ENCODE results near the gene SDHAF3. TPM values are rescaled to one million over a fixed set of nuclear protein-coding genes. Genes with fewer than 3 reads are reported as not detected.

SDHAF3 gene
- total RNA-seq, 1 experiment from 2014 or later: 25.0 TPM

DNA sequence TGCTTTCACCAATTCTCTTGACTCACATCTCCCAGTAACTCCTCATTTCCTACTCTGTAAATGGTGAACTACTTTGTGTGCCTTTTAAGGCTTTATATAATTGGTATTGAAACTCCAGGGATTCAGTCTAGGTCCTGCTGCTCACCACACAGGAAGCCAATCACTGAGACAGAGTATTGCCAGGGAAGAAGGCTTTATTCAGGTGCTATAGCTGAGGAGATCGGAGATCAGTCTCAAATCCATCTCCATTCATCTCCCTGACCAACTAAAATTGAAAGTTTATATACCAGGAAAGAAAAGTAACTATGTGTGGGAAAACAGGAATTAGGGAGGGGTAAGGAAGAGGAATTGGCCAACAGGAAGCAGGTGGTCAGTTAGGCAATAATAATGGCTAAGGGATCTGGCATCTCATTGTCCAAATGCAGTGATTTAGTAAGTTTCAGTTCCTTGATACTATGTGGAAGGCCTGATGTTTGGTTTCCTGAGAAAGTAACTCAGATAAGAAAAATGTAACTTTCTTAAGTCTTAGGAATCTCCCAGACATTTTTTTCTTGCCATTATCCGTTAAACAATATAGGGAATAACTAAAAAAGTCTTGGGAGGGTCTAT, 10.2 kb upstream of the SDHAF3 start:
- ATAC-seq (no peak), DNase-seq (ENCODE audit: low read depth, low spot score) (no peak)
- H3K4me3 ChIP-seq (replicated peaks in 1 of 2; ENCODE audit: low read depth in 1 of 2, low read length in 2 of 2): no peak overlapping the region
- no peak overlapping the region for H3K27ac ChIP-seq (ENCODE audit: low read depth, low read length)
- no peaks in the 10 kb centered on the region for H3K27me3 ChIP-seq (ENCODE audit: insufficient read depth, low read length)
- H3K4me2 ChIP-seq (ENCODE audit: low read length): no peak overlapping the region
- no peaks in the 10 kb centered on the region for H3K79me2 ChIP-seq (ENCODE audit: insufficient read depth, low read length)
- H3K9ac ChIP-seq (ENCODE audit: low read length): no peak overlapping the region
- no TSS peak for BruUV-seq (replicated peaks)
- POLR2A ChIA-PET: no interaction called here
- TF ChIP-seq, protein P1, sequence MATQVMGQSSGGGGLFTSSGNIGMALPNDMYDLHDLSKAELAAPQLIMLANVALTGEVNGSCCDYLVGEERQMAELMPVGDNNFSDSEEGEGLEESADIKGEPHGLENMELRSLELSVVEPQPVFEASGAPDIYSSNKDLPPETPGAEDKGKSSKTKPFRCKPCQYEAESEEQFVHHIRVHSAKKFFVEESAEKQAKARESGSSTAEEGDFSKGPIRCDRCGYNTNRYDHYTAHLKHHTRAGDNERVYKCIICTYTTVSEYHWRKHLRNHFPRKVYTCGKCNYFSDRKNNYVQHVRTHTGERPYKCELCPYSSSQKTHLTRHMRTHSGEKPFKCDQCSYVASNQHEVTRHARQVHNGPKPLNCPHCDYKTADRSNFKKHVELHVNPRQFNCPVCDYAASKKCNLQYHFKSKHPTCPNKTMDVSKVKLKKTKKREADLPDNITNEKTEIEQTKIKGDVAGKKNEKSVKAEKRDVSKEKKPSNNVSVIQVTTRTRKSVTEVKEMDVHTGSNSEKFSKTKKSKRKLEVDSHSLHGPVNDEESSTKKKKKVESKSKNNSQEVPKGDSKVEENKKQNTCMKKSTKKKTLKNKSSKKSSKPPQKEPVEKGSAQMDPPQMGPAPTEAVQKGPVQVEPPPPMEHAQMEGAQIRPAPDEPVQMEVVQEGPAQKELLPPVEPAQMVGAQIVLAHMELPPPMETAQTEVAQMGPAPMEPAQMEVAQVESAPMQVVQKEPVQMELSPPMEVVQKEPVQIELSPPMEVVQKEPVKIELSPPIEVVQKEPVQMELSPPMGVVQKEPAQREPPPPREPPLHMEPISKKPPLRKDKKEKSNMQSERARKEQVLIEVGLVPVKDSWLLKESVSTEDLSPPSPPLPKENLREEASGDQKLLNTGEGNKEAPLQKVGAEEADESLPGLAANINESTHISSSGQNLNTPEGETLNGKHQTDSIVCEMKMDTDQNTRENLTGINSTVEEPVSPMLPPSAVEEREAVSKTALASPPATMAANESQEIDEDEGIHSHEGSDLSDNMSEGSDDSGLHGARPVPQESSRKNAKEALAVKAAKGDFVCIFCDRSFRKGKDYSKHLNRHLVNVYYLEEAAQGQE (IDR thresholded peaks at IDR 0.05; ENCODE audit: low read depth): no peak
- TF ChIP-seq RAD21 (IDR thresholded peaks at IDR 0.05; ENCODE audit: low read depth): no peak
- TF ChIP-seq SRF (IDR thresholded peaks at IDR 0.05; ENCODE audit: low read depth): no peak
- TF ChIP-seq JUND (IDR thresholded peaks at IDR 0.05): no peak
- TF ChIP-seq SP1 (IDR thresholded peaks at IDR 0.05; ENCODE audit: low read depth): no peak
- no peak for TF ChIP-seq CEBPB (IDR thresholded peaks at IDR 0.05; ENCODE audit: low read depth)
- TF ChIP-seq MAX (IDR thresholded peaks at IDR 0.05): no peak
- no peak for TF ChIP-seq CTCF (IDR thresholded peaks at IDR 0.05 in 2 of 3, conservative IDR thresholded peaks at IDR 0.05 in 1 of 3; ENCODE audit: borderline replicate concordance in 1 of 3, insufficient read depth in 1 of 3, low read depth in 2 of 3, low read length in 2 of 3)
- TF ChIP-seq EZH2 (IDR thresholded peaks at IDR 0.05): no peak
- TF ChIP-seq, protein P2, sequence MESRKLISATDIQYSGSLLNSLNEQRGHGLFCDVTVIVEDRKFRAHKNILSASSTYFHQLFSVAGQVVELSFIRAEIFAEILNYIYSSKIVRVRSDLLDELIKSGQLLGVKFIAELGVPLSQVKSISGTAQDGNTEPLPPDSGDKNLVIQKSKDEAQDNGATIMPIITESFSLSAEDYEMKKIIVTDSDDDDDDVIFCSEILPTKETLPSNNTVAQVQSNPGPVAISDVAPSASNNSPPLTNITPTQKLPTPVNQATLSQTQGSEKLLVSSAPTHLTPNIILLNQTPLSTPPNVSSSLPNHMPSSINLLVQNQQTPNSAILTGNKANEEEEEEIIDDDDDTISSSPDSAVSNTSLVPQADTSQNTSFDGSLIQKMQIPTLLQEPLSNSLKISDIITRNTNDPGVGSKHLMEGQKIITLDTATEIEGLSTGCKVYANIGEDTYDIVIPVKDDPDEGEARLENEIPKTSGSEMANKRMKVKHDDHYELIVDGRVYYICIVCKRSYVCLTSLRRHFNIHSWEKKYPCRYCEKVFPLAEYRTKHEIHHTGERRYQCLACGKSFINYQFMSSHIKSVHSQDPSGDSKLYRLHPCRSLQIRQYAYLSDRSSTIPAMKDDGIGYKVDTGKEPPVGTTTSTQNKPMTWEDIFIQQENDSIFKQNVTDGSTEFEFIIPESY (IDR thresholded peaks at IDR 0.05; ENCODE audit: extremely low read depth, insufficient replicate concordance, low read length): no peak
- RAD21 ChIA-PET (ENCODE audit: low non-redundant PET in 1 of 2, low total read pairs in 2 of 2, uncharacterized antibody in 2 of 2, unreplicated experiment in 2 of 2): interaction anchor here in 1 of 2 experiments (0.6 kb wide), 1 partner anchor 72 kb away, joined by 3 read pairs; no protein-coding TSS in a partner anchor
- H4K20me1 ChIP-seq (ENCODE audit: insufficient read depth): no peaks in the 10 kb centered on the region
- intact Hi-C loops (cut with micrococcal nuclease): loop anchor here (10.0 kb wide), 3 partner anchors 398 to 1058 kb away; no protein-coding TSS in a partner anchor
- H3K9me2 ChIP-seq (ENCODE audit: insufficient read depth): no peaks in the 10 kb centered on the region
- H3K9me3 ChIP-seq (ENCODE audit: control insufficient read depth in 1 of 2, insufficient read depth in 1 of 2, low read depth in 1 of 2, low read length in 2 of 2): no peaks in the 10 kb centered on the region; a peak in 1 of 4 replicates
- H2AFZ ChIP-seq (ENCODE audit: low read depth, low read length, poor library complexity, severe bottlenecking): no peak overlapping the region
- no peaks in the 10 kb centered on the region for H3K36me3 ChIP-seq (ENCODE audit: control insufficient read depth in 1 of 2, insufficient read depth in 2 of 2, low read length in 2 of 2)
- CTCF ChIA-PET: no interaction called here
- H3K4me1 ChIP-seq (ENCODE audit: control insufficient read depth in 1 of 2, insufficient read depth in 2 of 2, low read length in 2 of 2): no peaks in the 10 kb centered on the region; a peak in 1 of 4 replicates

All from HCT116 (cell line).